ENCODE data around the gene TMEM175.

TMEM175 gene

DNA sequence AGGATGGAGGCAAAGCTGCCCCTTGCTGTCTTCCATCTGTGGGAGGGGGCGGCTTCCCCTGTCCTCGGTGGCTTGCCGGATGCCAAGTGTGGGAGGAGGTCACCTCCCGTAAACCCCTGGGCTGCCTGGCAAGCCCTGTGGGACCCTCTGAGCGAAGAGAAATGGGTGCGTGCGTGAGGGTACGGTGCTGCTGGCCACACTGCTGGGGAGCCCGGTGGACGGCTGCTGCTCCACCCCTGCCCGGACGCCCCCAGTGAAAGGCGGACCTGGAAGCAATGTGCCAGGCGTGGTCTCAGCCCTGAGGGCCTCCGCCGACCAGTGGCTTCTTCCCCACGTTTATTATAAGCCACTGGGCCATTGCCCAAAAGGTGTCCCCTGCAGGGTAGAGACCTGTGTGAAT lies 50.0 kb downstream of the TMEM175 start:
- Histone ChIP-seq H3K27ac (ENCODE audit: low read depth, low read length) (no peak overlapping the region), H3K4me3 (ENCODE audit: low read depth in 1 of 5, low read length in 5 of 5) (no peak overlapping the region), H3K36me3 (ENCODE audit: control insufficient read depth in 5 of 5, insufficient read depth in 5 of 5, low read length in 5 of 5) (peaks cover 0 to 3% (median 0%) of the 10 kb centered on the region in 5 donors), H3K27me3 (ENCODE audit: control insufficient read depth in 5 of 5, insufficient read depth in 4 of 5, low read length in 5 of 5) (no peaks in the 10 kb centered on the region), H3K9me3 (ENCODE audit: control insufficient read depth in 5 of 5, low read length in 5 of 5) (no peaks in the 10 kb centered on the region), H3K4me1 (ENCODE audit: control insufficient read depth in 5 of 5, insufficient read depth in 5 of 5, low read length in 5 of 5) (peaks cover 4 to 36% (median 31%) of the 10 kb centered on the region in 5 donors), H3K9ac (ENCODE audit: low read length in 5 of 5) (no peak overlapping the region)

DNA sequence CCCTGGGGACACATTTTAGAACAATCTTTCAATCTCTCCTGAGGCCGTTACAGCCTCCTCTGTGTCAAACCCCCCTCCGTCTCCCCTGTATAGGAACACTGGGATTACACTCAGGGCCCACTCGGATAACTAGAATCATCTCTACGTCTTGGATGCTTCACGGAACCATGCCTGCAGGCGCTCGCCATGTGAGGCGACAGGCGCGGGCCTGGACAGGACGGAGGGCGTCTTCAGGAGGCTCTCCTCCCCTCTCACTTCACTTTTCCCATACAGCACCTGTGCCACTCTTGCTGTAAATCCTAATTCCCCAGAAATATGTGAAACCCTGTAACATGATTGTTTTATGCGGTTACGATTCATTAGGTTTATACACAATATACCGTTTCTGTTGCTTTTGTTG lies 50.6 kb downstream of the TMEM175 start:
- Histone ChIP-seq H3K9ac (ENCODE audit: low read length in 5 of 5) (no peak overlapping the region), H3K36me3 (ENCODE audit: control insufficient read depth in 5 of 5, insufficient read depth in 5 of 5, low read length in 5 of 5) (peaks cover 0 to 3% (median 0%) of the 10 kb centered on the region in 5 donors), H3K4me3 (ENCODE audit: low read depth in 1 of 5, low read length in 5 of 5) (no peak overlapping the region), H3K4me1 (ENCODE audit: control insufficient read depth in 5 of 5, insufficient read depth in 5 of 5, low read length in 5 of 5) (peaks cover 4 to 41% (median 36%) of the 10 kb centered on the region in 5 donors), H3K9me3 (ENCODE audit: control insufficient read depth in 5 of 5, low read length in 5 of 5) (no peaks in the 10 kb centered on the region), H3K27me3 (ENCODE audit: control insufficient read depth in 5 of 5, insufficient read depth in 4 of 5, low read length in 5 of 5) (no peaks in the 10 kb centered on the region), H3K27ac (ENCODE audit: low read depth, low read length) (no peak overlapping the region)

DNA sequence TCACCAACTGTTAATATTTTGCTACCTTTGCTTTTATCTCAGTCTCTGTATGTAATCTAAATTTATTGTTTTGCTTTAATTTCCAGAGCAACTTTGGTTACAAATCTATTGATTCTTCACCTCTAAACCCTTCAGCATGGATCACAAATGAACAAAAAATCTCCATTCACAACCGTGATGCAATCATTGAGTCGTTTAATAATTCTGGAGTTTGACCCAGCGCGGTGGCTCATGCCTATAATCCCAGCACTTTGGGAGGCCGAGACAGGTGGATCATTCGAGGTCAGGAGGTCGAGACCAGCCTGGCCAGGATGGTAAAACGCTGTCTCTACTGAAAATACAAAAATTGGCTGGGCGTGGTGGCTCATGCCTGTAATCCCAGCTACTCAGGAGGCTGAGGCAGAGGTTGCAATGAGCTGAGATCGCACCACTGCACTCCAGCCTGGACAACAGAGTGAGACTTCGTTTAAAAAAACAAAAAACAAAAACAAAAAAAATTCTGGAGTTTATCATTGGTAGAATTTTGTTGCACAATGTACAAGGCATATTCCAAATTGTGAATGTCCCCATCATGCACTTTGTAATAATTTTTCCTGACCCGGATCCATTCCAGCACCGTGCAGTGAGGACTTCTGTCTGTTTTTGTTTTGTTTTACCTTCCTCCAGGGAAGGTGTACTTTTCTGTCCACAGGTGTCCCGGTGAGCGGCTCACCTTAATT lies 52.2 kb downstream of the TMEM175 start:
- H3K36me3 ChIP-seq (ENCODE audit: control insufficient read depth in 5 of 5, insufficient read depth in 5 of 5, low read length in 5 of 5), result peaks cover 0 to 5% (median 2%) of the 10 kb centered on the region in 5 donors
- H3K9ac ChIP-seq (ENCODE audit: low read length in 5 of 5), result peak overlapping the region in 1 of 5 donors; percentile 8
- no peaks in the 10 kb centered on the region for H3K27me3 ChIP-seq (ENCODE audit: control insufficient read depth in 5 of 5, insufficient read depth in 4 of 5, low read length in 5 of 5)
- H3K9me3 ChIP-seq (ENCODE audit: control insufficient read depth in 5 of 5, low read length in 5 of 5), result no peaks in the 10 kb centered on the region
- H3K27ac ChIP-seq (ENCODE audit: low read depth, low read length), result no peak overlapping the region
- peak overlapping the region; percentile 35 to 64 (median 50) for H3K4me3 ChIP-seq (ENCODE audit: low read depth in 1 of 5, low read length in 5 of 5)
- H3K4me1 ChIP-seq (ENCODE audit: control insufficient read depth in 5 of 5, insufficient read depth in 5 of 5, low read length in 5 of 5), result peaks cover 4 to 42% (median 36%) of the 10 kb centered on the region in 5 donors

DNA sequence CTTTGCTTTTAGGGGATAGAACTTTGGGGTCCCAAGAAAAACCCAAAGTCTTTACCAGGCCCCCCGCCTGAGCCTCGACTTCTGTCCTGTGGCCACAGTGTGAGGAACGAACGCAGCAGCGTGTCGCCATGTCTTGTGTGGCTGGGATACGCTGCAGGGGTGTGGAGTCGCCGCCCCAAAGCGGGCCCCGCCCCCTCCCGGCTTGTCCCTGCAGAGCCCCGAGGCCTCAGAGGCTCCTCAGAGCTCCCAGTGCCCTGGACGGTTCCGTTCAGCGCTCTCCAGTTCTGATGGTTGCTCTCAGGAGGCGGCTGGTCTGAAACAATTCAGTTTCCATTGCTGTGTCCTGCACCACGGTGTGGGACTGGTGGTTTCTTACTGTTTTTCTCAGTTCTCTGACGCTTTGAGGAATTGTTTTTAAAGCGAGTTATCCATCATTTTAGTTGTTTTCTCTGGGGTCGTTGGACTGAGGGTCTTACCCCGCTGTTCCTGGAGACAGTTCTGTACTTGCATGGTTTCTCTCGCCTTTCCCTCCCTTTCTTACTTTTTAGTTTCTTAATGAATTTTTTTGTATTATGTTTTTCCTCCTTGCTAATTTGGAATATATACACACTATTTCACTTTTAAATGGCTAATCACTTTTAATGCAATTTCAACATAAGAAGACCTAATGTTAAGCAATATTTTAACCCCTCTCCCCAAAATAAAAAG lies 53.0 kb downstream of the TMEM175 start:
- peak overlapping the region; percentile 35 to 64 (median 50) for H3K4me3 ChIP-seq (ENCODE audit: low read depth in 1 of 5, low read length in 5 of 5)
- H3K27me3 ChIP-seq (ENCODE audit: control insufficient read depth in 5 of 5, insufficient read depth in 4 of 5, low read length in 5 of 5), result no peaks in the 10 kb centered on the region
- H3K9ac ChIP-seq (ENCODE audit: low read length in 5 of 5), result peak overlapping the region in 1 of 5 donors; percentile 8
- peaks cover 0 to 12% (median 10%) of the 10 kb centered on the region in 5 donors for H3K36me3 ChIP-seq (ENCODE audit: control insufficient read depth in 5 of 5, insufficient read depth in 5 of 5, low read length in 5 of 5)
- H3K4me1 ChIP-seq (ENCODE audit: control insufficient read depth in 5 of 5, insufficient read depth in 5 of 5, low read length in 5 of 5), result peaks cover 4 to 41% (median 35%) of the 10 kb centered on the region in 5 donors
- no peak overlapping the region for H3K27ac ChIP-seq (ENCODE audit: low read depth, low read length)
- no peaks in the 10 kb centered on the region for H3K9me3 ChIP-seq (ENCODE audit: control insufficient read depth in 5 of 5, low read length in 5 of 5)

DNA sequence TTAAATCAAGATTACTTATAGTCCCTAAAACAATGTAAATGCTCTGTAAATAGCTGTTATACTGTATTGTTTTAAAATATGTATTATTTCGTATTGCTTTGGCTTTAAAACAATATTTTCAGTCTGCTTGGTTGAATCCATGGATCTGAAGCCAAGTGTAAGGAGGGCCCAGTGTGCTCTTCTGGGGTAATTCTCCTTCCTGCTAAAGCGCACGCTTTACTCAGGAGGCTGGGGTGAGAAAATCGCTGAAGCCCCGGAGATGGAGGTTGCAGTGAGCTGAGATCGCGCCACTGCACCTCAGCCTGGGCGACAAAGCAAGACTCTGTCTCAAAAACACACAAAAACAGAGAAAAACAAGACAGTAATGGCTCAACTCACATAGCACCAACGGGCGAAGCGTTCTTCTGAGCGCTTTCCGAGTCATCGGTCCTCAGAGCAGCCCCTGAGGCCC lies 54.2 kb downstream of the TMEM175 start:
- H3K27me3 ChIP-seq (ENCODE audit: control insufficient read depth in 5 of 5, insufficient read depth in 4 of 5, low read length in 5 of 5), result no peaks in the 10 kb centered on the region
- H3K9ac ChIP-seq (ENCODE audit: low read length in 5 of 5), result peak overlapping the region; percentile 59 to 81 (median 76)
- no peaks in the 10 kb centered on the region for H3K9me3 ChIP-seq (ENCODE audit: control insufficient read depth in 5 of 5, low read length in 5 of 5)
- H3K4me3 ChIP-seq (ENCODE audit: low read depth in 1 of 5, low read length in 5 of 5), result peak overlapping the region; percentile 79 to 94 (median 81)
- H3K36me3 ChIP-seq (ENCODE audit: control insufficient read depth in 5 of 5, insufficient read depth in 5 of 5, low read length in 5 of 5), result peaks cover 0 to 24% (median 17%) of the 10 kb centered on the region in 5 donors
- peaks cover 4 to 41% (median 35%) of the 10 kb centered on the region in 5 donors for H3K4me1 ChIP-seq (ENCODE audit: control insufficient read depth in 5 of 5, insufficient read depth in 5 of 5, low read length in 5 of 5)
- H3K27ac ChIP-seq (ENCODE audit: low read depth, low read length), result peak overlapping the region; percentile 41

DNA sequence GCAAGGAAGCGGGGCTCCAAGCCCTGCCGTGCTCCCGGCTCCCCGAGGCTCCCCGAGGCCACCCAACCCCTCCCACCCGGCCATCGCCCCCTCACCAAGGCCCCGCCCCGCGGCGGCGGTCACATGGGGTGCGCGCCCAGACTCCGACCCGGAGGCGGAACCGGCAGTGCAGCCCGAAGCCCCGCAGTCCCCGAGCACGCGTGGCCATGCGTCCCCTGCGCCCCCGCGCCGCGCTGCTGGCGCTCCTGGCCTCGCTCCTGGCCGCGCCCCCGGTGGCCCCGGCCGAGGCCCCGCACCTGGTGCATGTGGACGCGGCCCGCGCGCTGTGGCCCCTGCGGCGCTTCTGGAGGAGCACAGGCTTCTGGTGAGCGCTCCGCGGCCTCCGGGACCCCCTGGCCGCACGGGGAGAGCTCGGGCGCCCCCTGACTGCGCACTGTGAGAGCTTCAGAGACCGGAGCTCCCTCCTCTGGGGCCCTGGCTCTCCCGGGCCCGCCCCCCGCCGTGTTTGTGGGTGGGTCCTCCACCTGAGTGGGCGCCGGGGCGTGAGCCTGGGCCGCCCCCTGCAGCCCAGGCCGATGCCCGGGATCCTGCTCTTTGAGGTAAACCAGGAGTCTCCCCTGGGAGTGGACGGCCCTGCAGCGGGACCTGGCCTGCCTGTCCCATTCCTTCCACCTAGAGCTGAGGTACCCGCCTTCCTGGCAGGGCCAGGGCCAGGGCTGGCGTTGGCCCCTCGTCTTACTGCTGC lies 54.8 kb downstream of the TMEM175 start, which contains the start of gene IDUA:
IDUA (plus strand) TSS at position 166 of the 745 bp plus-strand sequence; CDS start at position 207, 41 bp downstream.
- Histone ChIP-seq H3K9ac (ENCODE audit: low read length in 5 of 5) (peak within 1 kb of the TSS; percentile 59 to 81 (median 76)), H3K4me3 (ENCODE audit: low read depth in 1 of 5, low read length in 5 of 5) (peak within 1 kb of the TSS; percentile 79 to 94 (median 81)), H3K27ac (ENCODE audit: low read depth, low read length) (peak within 1 kb of the TSS; percentile 41), H3K4me1 (ENCODE audit: control insufficient read depth in 5 of 5, insufficient read depth in 5 of 5, low read length in 5 of 5) (peaks cover 4 to 41% (median 35%) of the 10 kb centered on the region in 5 donors), H3K27me3 (ENCODE audit: control insufficient read depth in 5 of 5, insufficient read depth in 4 of 5, low read length in 5 of 5) (no peaks in the 10 kb centered on the region), H3K9me3 (ENCODE audit: control insufficient read depth in 5 of 5, low read length in 5 of 5) (no peaks in the 10 kb centered on the region), H3K36me3 (ENCODE audit: control insufficient read depth in 5 of 5, insufficient read depth in 5 of 5, low read length in 5 of 5) (peaks cover 0 to 29% (median 20%) of the 10 kb centered on the region in 5 donors)

DNA sequence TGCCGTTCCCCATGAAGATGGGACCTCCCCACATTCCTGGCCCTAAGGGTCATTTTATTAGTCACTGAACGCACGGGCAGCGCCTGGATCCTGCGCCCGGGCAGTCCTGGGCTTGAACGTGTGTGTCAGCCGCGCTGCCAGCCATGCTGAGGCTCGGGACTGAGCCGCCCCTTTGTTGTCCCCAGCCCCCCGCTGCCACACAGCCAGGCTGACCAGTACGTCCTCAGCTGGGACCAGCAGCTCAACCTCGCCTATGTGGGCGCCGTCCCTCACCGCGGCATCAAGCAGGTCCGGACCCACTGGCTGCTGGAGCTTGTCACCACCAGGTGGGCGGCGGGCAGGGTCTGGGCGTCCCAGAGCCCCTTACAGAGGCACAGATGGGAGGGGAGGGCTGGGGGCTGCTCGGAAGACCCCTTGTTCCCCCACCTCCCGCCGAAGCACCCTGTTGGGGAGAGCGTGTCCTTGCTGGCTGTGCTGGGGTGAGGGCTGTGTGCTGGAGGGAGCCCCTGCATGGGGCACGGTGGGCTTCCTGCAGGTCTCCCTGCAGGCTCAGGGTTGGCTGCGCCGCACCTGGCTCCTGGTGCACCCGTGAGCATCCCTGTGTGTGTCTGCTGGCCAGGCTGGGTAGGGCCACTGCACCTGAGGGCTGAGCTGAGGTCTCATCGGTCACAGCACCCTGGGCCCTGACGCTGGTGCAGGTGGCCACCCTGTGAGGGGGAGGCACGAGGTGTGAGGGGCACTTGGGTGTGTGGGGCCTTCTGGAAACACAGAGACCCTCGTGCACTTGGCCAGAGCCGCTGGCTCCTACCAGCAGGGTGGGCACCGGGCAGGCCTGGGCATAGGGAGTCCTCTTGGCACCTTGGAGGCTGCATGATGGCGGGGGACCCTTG lies 55.6 kb downstream of the TMEM175 start:
- Histone ChIP-seq H3K27me3 (ENCODE audit: control insufficient read depth in 5 of 5, insufficient read depth in 4 of 5, low read length in 5 of 5) (no peaks in the 10 kb centered on the region), H3K4me3 (ENCODE audit: low read depth in 1 of 5, low read length in 5 of 5) (peak overlapping the region in 4 of 5 donors; percentile 79 to 94 (median 80)), H3K27ac (ENCODE audit: low read depth, low read length) (no peak overlapping the region), H3K9me3 (ENCODE audit: control insufficient read depth in 5 of 5, low read length in 5 of 5) (no peaks in the 10 kb centered on the region), H3K36me3 (ENCODE audit: control insufficient read depth in 5 of 5, insufficient read depth in 5 of 5, low read length in 5 of 5) (peaks cover 0 to 27% (median 20%) of the 10 kb centered on the region in 5 donors), H3K9ac (ENCODE audit: low read length in 5 of 5) (peak overlapping the region in 4 of 5 donors; percentile 59 to 74 (median 62)), H3K4me1 (ENCODE audit: control insufficient read depth in 5 of 5, insufficient read depth in 5 of 5, low read length in 5 of 5) (peaks cover 4 to 48% (median 41%) of the 10 kb centered on the region in 5 donors)

DNA sequence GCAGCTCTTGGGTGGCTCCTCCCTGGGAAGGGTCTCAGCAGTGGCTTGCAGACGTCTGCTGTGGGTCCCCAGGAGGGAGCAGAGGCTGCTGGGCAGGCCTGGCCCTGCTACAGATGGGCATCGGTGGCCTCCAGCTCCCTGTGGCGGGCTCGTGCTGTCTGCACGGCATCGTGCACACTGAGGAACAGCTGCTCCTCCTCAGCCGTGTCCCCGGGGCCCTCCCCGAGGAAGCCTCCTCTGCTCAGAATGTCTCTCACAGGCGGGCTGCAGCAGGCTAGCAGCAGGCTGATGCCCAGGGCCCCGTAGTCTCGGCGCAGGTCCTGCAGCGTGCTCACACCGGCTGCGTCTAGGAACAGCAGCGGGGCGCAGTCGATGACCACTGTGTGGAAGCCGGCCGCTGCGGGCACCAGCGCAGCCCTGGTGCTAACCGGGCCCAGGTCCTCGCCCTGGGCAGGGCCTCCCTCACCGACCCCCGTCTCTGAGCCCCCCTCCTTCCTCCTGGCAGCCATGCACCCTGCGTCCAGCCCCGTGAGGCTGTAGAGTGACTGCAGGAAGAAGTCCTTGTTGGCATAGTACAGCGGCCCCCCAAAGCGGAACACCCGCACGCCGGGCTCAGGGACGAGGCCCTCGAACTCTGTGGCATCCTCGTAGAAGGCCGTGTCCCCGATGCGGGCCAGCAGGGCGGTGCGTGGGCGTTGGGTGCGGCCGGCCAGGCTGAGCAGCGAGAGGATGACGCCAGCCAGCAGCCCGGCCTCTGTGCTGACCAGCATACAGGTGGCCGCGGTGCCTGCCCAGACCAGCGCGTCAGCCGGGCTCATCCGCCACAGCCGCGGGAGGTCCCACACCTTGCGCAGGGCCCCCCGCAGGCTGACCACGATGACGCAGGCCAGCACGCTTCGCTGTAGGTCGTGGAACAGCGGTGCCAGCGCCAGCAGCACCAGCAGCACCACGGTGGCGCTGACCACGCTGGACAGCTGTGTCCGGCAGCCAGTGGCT lies 56.8 kb downstream of the TMEM175 start:
- Histone ChIP-seq H3K4me1 (ENCODE audit: control insufficient read depth in 5 of 5, insufficient read depth in 5 of 5, low read length in 5 of 5) (peaks cover 4 to 48% (median 43%) of the 10 kb centered on the region in 5 donors), H3K9ac (ENCODE audit: low read length in 5 of 5) (no peak overlapping the region), H3K36me3 (ENCODE audit: control insufficient read depth in 5 of 5, insufficient read depth in 5 of 5, low read length in 5 of 5) (peaks cover 0 to 27% (median 20%) of the 10 kb centered on the region in 5 donors), H3K27ac (ENCODE audit: low read depth, low read length) (no peak overlapping the region), H3K9me3 (ENCODE audit: control insufficient read depth in 5 of 5, low read length in 5 of 5) (no peaks in the 10 kb centered on the region), H3K4me3 (ENCODE audit: low read depth in 1 of 5, low read length in 5 of 5) (no peak overlapping the region), H3K27me3 (ENCODE audit: control insufficient read depth in 5 of 5, insufficient read depth in 4 of 5, low read length in 5 of 5) (no peaks in the 10 kb centered on the region)

Data from subcutaneous abdominal adipose tissue (tissue), 5 donors.